PC-9 (cell line): Measurements from ENCODE around the gene NDUFS2. TPM values are rescaled to one million over a fixed set of nuclear protein-coding genes. Genes with fewer than 3 reads are reported as not detected.
A peak's percentile ranks its signal among the peaks of the same experiment; 100 is the strongest.
"Not testable (repeated sequence)": the region's sequence is repeated elsewhere in the genome, so short reads cannot be mapped to it uniquely, and the experiment has no call there.

Experiments used
- BruUV-seq: library from RNA; stranded (reverse); fragments of 400-500 nt; replicated peaks from 2 replicates; lab custom pipeline; 2021; lab: Mats Ljungman, UMichigan
- CTCF ChIA-PET: fragments of 300-600 bp; sonication (Branson Sonifier 250); formaldehyde crosslinking; loops from one replicate; lab custom pipeline; 2022; ENCODE audit warnings: antibody characterized with exemption; lab: Charles Lee
- POLR2A ChIA-PET: fragments of 300-600 bp; sonication (Branson Sonifier 250); formaldehyde crosslinking; loops from one replicate; lab custom pipeline; 2022; ENCODE audit warnings: antibody characterized with exemption; ENCODE audit not compliant: unreplicated experiment; lab: Charles Lee
- DNase-seq, 2 experiments: peaks; one replicate each; pipeline versions ENCODE4 v3.0.0 to v3.0.0-alpha.2; 2015 to 2022; ENCODE audit warnings: mixed read lengths in 1 of 2
- H2AFZ ChIP-seq: fragments of 200-600 bp; sonication (generic); 2 replicates; pipeline ENCODE4 v1.8.1; 2017; ENCODE audit warnings: antibody characterized with exemption
- H3F3A ChIP-seq: fragments of 200-600 bp; sonication (generic); 2 replicates; pipeline ENCODE4 v1.8.1; 2017; ENCODE audit warnings: antibody characterized with exemption, mild to moderate bottlenecking, low read depth; ENCODE audit not compliant: insufficient read depth
- H3K27ac ChIP-seq: fragments of 200-600 bp; sonication (generic); 2 replicates; pipeline ENCODE4 v1.6.1; 2016; ENCODE audit warnings: mixed run types
- H3K27me3 ChIP-seq: fragments of 200-600 bp; sonication (generic); 2 replicates; pipeline ENCODE4 v1.6.1; 2016; ENCODE audit warnings: low read depth, mixed run types; ENCODE audit not compliant: insufficient read depth
- H3K36me3 ChIP-seq: fragments of 200-600 bp; sonication (generic); 2 replicates; pipeline ENCODE4 v1.6.1; 2016; ENCODE audit warnings: low read depth, mixed run types
- H3K4me1 ChIP-seq: fragments of 200-600 bp; sonication (generic); replicated peaks from 2 replicates; pipeline ENCODE4 v1.6.1; 2016; ENCODE audit warnings: mixed run types; ENCODE audit not compliant: insufficient read depth
- H3K4me2 ChIP-seq: fragments of 200-600 bp; sonication (generic); 2 replicates; pipeline ENCODE4 v1.6.1; 2017; ENCODE audit warnings: mixed run types
- H3K4me3 ChIP-seq: fragments of 200-600 bp; sonication (generic); 2 replicates; pipeline ENCODE4 v1.6.1; 2016; ENCODE audit warnings: mixed run types
- H3K79me2 ChIP-seq: fragments of 200-600 bp; sonication (generic); 2 replicates; pipeline ENCODE4 v1.6.1; 2017; ENCODE audit warnings: low read depth, mixed run types
- H3K9me2 ChIP-seq: fragments of 200-600 bp; sonication (generic); 2 replicates; pipeline ENCODE4 v1.8.1; 2017; ENCODE audit warnings: mild to moderate bottlenecking; ENCODE audit not compliant: insufficient read depth
- H3K9me3 ChIP-seq: fragments of 200-600 bp; sonication (generic); 2 replicates; pipeline ENCODE4 v1.8.1; 2016; ENCODE audit warnings: low read depth; ENCODE audit not compliant: insufficient read depth
- H4K20me1 ChIP-seq: fragments of 200-600 bp; sonication (generic); 2 replicates; pipeline ENCODE4 v1.8.1; 2017; ENCODE audit not compliant: insufficient read depth
- EZH2 ChIP-seq: fragments of 200-600 bp; sonication (generic); IDR thresholded peaks from 2 replicates; pipeline ENCODE4 v1.8.0; 2017; ENCODE audit warnings: antibody characterized with exemption, low read depth
- intact Hi-C: fragments of 100-400 bp; cut with micrococcal nuclease; formaldehyde crosslinking; loops from one replicate; pipeline ENCODE4 v1.10.0; 2022; ENCODE audit not compliant: unreplicated experiment
- total RNA-seq: library from RNA; stranded (reverse); gene quantifications from 2 replicates; pipeline ENCODE4 v1.2.3, GENCODE V29; 2021
- TF ChIP-seq, protein P1 (sequence below): fragments of 200-600 bp; sonication (generic); conservative IDR thresholded peaks from 2 replicates; pipeline ENCODE4 v1.6.1; 2017; ENCODE audit warnings: mixed run types, antibody characterized with exemption, mild to moderate bottlenecking, moderate library complexity

NDUFS2 gene
- total RNA-seq, 1 experiment from 2014 or later = 99.5 TPM

DNA sequence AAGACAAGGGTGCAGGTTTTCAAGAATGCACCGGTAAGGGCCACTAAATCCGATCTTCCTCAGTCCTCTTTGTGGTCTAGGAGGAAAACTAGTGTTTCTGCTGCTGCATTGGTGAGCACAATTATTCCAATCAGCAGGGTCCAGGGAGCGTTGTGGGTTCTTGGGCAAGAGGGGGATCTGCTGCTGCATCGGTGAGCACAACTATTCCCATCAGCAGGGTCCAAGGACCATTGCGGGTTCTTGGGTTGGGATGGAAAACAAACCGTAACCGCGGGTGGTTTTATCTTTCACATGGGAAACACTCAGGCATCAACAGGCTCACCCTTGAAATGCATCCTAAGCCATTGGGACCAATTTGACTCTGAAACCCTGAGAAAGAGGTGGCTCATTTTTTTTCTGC, 49.4 kb downstream of the NDUFS2 start:
- TF ChIP-seq, protein P1, sequence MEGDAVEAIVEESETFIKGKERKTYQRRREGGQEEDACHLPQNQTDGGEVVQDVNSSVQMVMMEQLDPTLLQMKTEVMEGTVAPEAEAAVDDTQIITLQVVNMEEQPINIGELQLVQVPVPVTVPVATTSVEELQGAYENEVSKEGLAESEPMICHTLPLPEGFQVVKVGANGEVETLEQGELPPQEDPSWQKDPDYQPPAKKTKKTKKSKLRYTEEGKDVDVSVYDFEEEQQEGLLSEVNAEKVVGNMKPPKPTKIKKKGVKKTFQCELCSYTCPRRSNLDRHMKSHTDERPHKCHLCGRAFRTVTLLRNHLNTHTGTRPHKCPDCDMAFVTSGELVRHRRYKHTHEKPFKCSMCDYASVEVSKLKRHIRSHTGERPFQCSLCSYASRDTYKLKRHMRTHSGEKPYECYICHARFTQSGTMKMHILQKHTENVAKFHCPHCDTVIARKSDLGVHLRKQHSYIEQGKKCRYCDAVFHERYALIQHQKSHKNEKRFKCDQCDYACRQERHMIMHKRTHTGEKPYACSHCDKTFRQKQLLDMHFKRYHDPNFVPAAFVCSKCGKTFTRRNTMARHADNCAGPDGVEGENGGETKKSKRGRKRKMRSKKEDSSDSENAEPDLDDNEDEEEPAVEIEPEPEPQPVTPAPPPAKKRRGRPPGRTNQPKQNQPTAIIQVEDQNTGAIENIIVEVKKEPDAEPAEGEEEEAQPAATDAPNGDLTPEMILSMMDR = no peak
- no peak for TF ChIP-seq EZH2
- no peak for DNase-seq
- ChIA-PET POLR2A (no interaction called here), CTCF (no interaction called here)
- 0 out of 2 replicates have a peak, but pooled peaks cover 7% of the 10 kb centered on the region for H3F3A ChIP-seq
- no peaks in the 10 kb centered on the region for H3K79me2 ChIP-seq
- no peak overlapping the region for H3K27ac ChIP-seq
- no peak overlapping the region for H3K4me2 ChIP-seq
- H3K4me3 ChIP-seq = no peak overlapping the region
- H3K36me3 ChIP-seq = no peaks in the 10 kb centered on the region
- no peaks in the 10 kb centered on the region for H3K9me3 ChIP-seq
- H3K4me1 ChIP-seq = peaks cover 7% of the 10 kb centered on the region; the same call in 1 of the 2 replicates
- no peak overlapping the region for H2AFZ ChIP-seq
- BruUV-seq = no TSS peak
- H4K20me1 ChIP-seq = no peaks in the 10 kb centered on the region
- no peaks in the 10 kb centered on the region for H3K9me2 ChIP-seq
- intact Hi-C loops = no loop called here
- no peaks in the 10 kb centered on the region for H3K27me3 ChIP-seq

GRCh38 chr1:161255302-161255701, 53.1 kb downstream of the NDUFS2 start:
- peaks cover 13% of the 10 kb centered on the region; the same call in 1 of the 2 replicates for H3K4me1 ChIP-seq
- H3K4me3 ChIP-seq, H3K36me3 ChIP-seq, H3K27ac ChIP-seq, BruUV-seq, H3K79me2 ChIP-seq, H3K9me2 ChIP-seq, H2AFZ ChIP-seq, CTCF ChIA-PET, DNase-seq, intact Hi-C loops, POLR2A ChIA-PET, H3F3A ChIP-seq, H3K9me3 ChIP-seq, H3K4me2 ChIP-seq, H4K20me1 ChIP-seq: not testable (repeated sequence)
- peaks cover 18% of the 10 kb centered on the region for H3K27me3 ChIP-seq

DNA sequence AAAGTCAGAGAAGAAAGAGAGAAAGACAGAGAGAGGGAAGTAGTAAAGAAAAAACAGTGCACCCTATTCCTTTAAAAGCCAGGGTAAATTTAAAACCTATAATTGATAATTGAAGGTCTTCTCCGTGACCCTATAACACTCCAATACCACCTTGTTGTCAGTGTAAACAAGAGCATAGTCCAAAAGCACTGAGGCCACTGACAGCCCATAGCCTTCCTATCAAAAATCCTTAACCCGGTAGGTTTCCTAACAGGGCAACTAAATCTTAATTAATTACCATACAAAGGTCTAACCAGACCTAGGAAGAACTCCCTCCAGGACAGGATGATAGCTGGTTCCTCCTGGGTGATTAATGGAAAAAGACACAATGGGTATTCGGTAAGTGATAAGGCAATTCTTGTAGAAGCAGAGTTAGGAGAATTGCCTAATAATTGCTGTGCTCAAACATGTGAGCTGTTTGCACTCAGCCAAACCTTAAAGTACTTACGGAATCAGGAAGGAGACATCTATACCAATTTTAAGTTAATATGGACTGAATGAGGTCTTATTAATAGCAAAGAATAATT, 53.9 kb downstream of the NDUFS2 start:
- H3K79me2 ChIP-seq, H3K9me3 ChIP-seq, H4K20me1 ChIP-seq, H3K36me3 ChIP-seq, intact Hi-C loops, H3K9me2 ChIP-seq, H2AFZ ChIP-seq, DNase-seq, CTCF ChIA-PET, POLR2A ChIA-PET, H3K27ac ChIP-seq, H3K4me3 ChIP-seq, BruUV-seq: not testable (repeated sequence)
- Histone ChIP-seq H3F3A (peaks cover 17% of the 10 kb centered on the region; the same call in 1 of the 2 replicates), H3K27me3 (peaks cover 19% of the 10 kb centered on the region), H3K4me2 (0 out of 2 replicates have a peak overlapping the region, but pooled peaks have one; percentile 25), H3K4me1 (peaks cover 20% of the 10 kb centered on the region)

GRCh38 chr1:161257109-161257508, 54.9 kb downstream of the NDUFS2 start:
- peaks cover 29% of the 10 kb centered on the region for H3K4me1 ChIP-seq
- DNase-seq, H2AFZ ChIP-seq, H4K20me1 ChIP-seq, BruUV-seq, intact Hi-C loops, POLR2A ChIA-PET, H3K36me3 ChIP-seq, H3K9me3 ChIP-seq, H3K4me3 ChIP-seq, H3K79me2 ChIP-seq, CTCF ChIA-PET, H3K9me2 ChIP-seq, H3K27ac ChIP-seq: not testable (repeated sequence)
- 0 out of 2 replicates have a peak overlapping the region, but pooled peaks have one; percentile 25 for H3K4me2 ChIP-seq
- peaks cover 19% of the 10 kb centered on the region for H3K27me3 ChIP-seq
- H3F3A ChIP-seq = peaks cover 23% of the 10 kb centered on the region; the same call in 1 of the 2 replicates
